HG02678 (cell line): ENCODE results near the gene NES.

Experiments
- ATAC-seq: cut with Tn5 transposase; IDR thresholded peaks from one replicate; pipeline ENCODE4 v1.9.1; 2021; ENCODE audit warnings: mild to moderate bottlenecking, moderate library complexity; ENCODE audit not compliant: unreplicated experiment

Gene NES

GRCh38 chr1:156705321-156705917 lies 28.2 kb upstream of the NES start, which contains the start of gene CRABP2:
CRABP2 (minus strand) TSS chr1:156705583; CDS start chr1:156705446, 137 bp downstream.
- ATAC-seq, result no peak

- no peak for ATAC-seq
These were observed 27.7 kb upstream of the NES start for GRCh38 chr1:156704930-156705320.

GRCh38 chr1:156704166-156704711 lies 27.0 kb upstream of the NES start:
- no peak for ATAC-seq

- no peak for ATAC-seq
These were observed 26.5 kb upstream of the NES start for GRCh38 chr1:156703741-156704140.

GRCh38 chr1:156703336-156703735 lies 26.1 kb upstream of the NES start:
- no peak for ATAC-seq

GRCh38 chr1:156700736-156701531 lies 23.7 kb upstream of the NES start:
- no peak for ATAC-seq

- no peak for ATAC-seq
These were observed 21.8 kb upstream of the NES start for GRCh38 chr1:156698995-156699394.

GRCh38 chr1:156697481-156697880 lies 20.3 kb upstream of the NES start:
- ATAC-seq, result no peak

GRCh38 chr1:156696755-156697154 lies 19.5 kb upstream of the NES start:
- ATAC-seq, result no peak

- no peak for ATAC-seq
These were observed 17.4 kb upstream of the NES start for GRCh38 chr1:156694690-156694962.

- no peak for ATAC-seq
These were observed 16.9 kb upstream of the NES start for GRCh38 chr1:156693848-156694689.

- no peak for ATAC-seq
These were observed 16.0 kb upstream of the NES start for GRCh38 chr1:156692925-156693847.

- no peak for ATAC-seq
These were observed 15.3 kb upstream of the NES start for GRCh38 chr1:156692441-156692924.

GRCh38 chr1:156691665-156692440 lies 14.6 kb upstream of the NES start:
- ATAC-seq, result no peak

GRCh38 chr1:156691191-156691590 lies 14.0 kb upstream of the NES start:
- ATAC-seq, result no peak

- no peak for ATAC-seq
These were observed 13.4 kb upstream of the NES start for GRCh38 chr1:156690675-156691036.

GRCh38 chr1:156689953-156690674 lies 12.9 kb upstream of the NES start:
- no peak for ATAC-seq

- peak; percentile 84 for ATAC-seq
These were observed 12.1 kb upstream of the NES start for GRCh38 chr1:156689035-156689952.
